Activated CD8-positive, alpha-beta T cell treated with anti-CD3 and anti-CD28 coated beads for 36 hours (primary cell): ENCODE data around the gene RARS1. TPM values are rescaled to one million over a fixed set of nuclear protein-coding genes. Genes with fewer than 3 reads are reported as not detected.

Source experiments
- ATAC-seq: fragments of 200-7000 bp; cut with Tn5 transposase; one replicate; pipeline ENCODE4 v1.10.0; 2021; ENCODE audit warnings: mild to moderate bottlenecking, moderate library complexity
- CTCF ChIA-PET: fragments of 350-600 bp; sonication (Branson Sonifier 250); formaldehyde crosslinking; loops from one replicate; lab custom pipeline; 2021; ENCODE audit warnings: antibody characterized with exemption; lab: Charles Lee
- POLR2A ChIA-PET: fragments of 350-600 bp; sonication (Branson Sonifier 250); formaldehyde crosslinking; loops from one replicate; lab custom pipeline; 2021; ENCODE audit warnings: antibody characterized with exemption; lab: Charles Lee
- DNase-seq: peaks from one replicate; pipeline ENCODE4 v3.0.0-alpha.2; 2020
- H3K27ac Mint-ChIP-seq: one replicate; pipeline ENCODE4 v1.8.0; 2021; ENCODE audit warnings: mild to moderate bottlenecking, mixed read lengths
- H3K27me3 Mint-ChIP-seq: one replicate; pipeline ENCODE4 v1.8.0; 2021; ENCODE audit warnings: mixed read lengths
- H3K36me3 Mint-ChIP-seq: one replicate; pipeline ENCODE4 v1.8.0; 2021; ENCODE audit warnings: low read depth, mixed read lengths
- H3K4me1 Mint-ChIP-seq: one replicate; pipeline ENCODE4 v1.8.0; 2021; ENCODE audit warnings: low read depth, mixed read lengths
- H3K4me3 Mint-ChIP-seq: one replicate; pipeline ENCODE4 v1.8.0; 2021; ENCODE audit warnings: mild to moderate bottlenecking, moderate library complexity, mixed read lengths
- H3K9me3 Mint-ChIP-seq: one replicate; pipeline ENCODE4 v1.8.0; 2021; ENCODE audit warnings: mixed read lengths
- CTCF ChIP-seq: fragments of 200-600 bp; IDR thresholded peaks from one replicate; pipeline ENCODE4 v1.8.0; 2022; ENCODE audit warnings: antibody characterized with exemption, mild to moderate bottlenecking
- intact Hi-C: fragments of 100-400 bp; cut with micrococcal nuclease; formaldehyde crosslinking; loops from one replicate; pipeline ENCODE4 v1.10.0; 2022
- total RNA-seq, 2 experiments: library from RNA; stranded (reverse); gene quantifications; one replicate each; pipeline ENCODE4 v1.2.3, GENCODE V29; 2021

The RARS1 gene
- 100 to 1,000 TPM; 110 to 113 TPM for total RNA-seq

- Mint-ChIP-seq H3K4me1 (peaks cover 34% of the 10 kb centered on the region), H3K27ac (peak within 1 kb of the TSS; percentile 98), H3K27me3 (no peaks in the 10 kb centered on the region), H3K36me3 (peaks cover 30% of the 10 kb centered on the region), H3K4me3 (peak within 1 kb of the TSS; percentile 99), H3K9me3 (no peaks in the 10 kb centered on the region)
- ATAC-seq (peak; percentile 97), DNase-seq (peak; percentile 93)
- CTCF ChIA-PET = interaction anchor here (0.8 to 1.4 kb wide), 5 partner anchors 13 to 266 kb away, joined by 3 to 4 read pairs (median 4); partner anchors contain the start of gene PANK3
- POLR2A ChIA-PET = interaction anchor here (0.9 to 1.2 kb wide), 4 partner anchors 11 to 93 kb away, joined by 3 to 4 read pairs (median 4); partner anchors contain the start of gene PANK3
- intact Hi-C loops = loop anchor here (5.0 to 10.0 kb wide), 2 partner anchors 91 to 222 kb away; partner anchors contain the start of gene PANK3
- peak; percentile 98 for TF ChIP-seq CTCF
These were observed at the start of gene RARS1 for GRCh38 chr5:168486136-168486879. Gene RARS1, plus strand, starts transcription at chr5:168486471. Its CDS starts 28 bp downstream, at chr5:168486499.

GRCh38 chr5:168438349-168438748 is 47.9 kb upstream of the RARS1 start:
- ChIA-PET CTCF (no interaction called here), POLR2A (no interaction called here)
- Mint-ChIP-seq H3K27me3 (peaks cover 15% of the 10 kb centered on the region), H3K4me3 (no peak overlapping the region), H3K36me3 (no peaks in the 10 kb centered on the region), H3K27ac (no peak overlapping the region), H3K9me3 (no peaks in the 10 kb centered on the region), H3K4me1 (no peaks in the 10 kb centered on the region)
- no peak for TF ChIP-seq CTCF
- intact Hi-C loops = no loop called here
- no peak for ATAC-seq
- DNase-seq = no peak

GRCh38 chr5:168443533-168443932 is 42.7 kb upstream of the RARS1 start:
- ChIA-PET POLR2A (no interaction called here), CTCF (no interaction called here)
- H3K4me3 Mint-ChIP-seq = no peak overlapping the region
- H3K27ac Mint-ChIP-seq = no peak overlapping the region
- H3K9me3 Mint-ChIP-seq = no peaks in the 10 kb centered on the region
- no peak for DNase-seq
- TF ChIP-seq CTCF = no peak
- peaks cover 4% of the 10 kb centered on the region for H3K27me3 Mint-ChIP-seq
- H3K36me3 Mint-ChIP-seq = no peaks in the 10 kb centered on the region
- no peak for ATAC-seq
- H3K4me1 Mint-ChIP-seq = no peaks in the 10 kb centered on the region
- intact Hi-C loops = no loop called here

GRCh38 chr5:168443950-168444700 is 42.1 kb upstream of the RARS1 start:
- DNase-seq (no peak), ATAC-seq (no peak)
- no peaks in the 10 kb centered on the region for H3K36me3 Mint-ChIP-seq
- no peak overlapping the region for H3K4me3 Mint-ChIP-seq
- H3K4me1 Mint-ChIP-seq = no peaks in the 10 kb centered on the region
- TF ChIP-seq CTCF = no peak
- H3K27me3 Mint-ChIP-seq = peaks cover 2% of the 10 kb centered on the region
- H3K27ac Mint-ChIP-seq = no peak overlapping the region
- POLR2A ChIA-PET = interaction anchor here (1.5 kb wide), 1 partner anchor 13 kb away, joined by 3 read pairs; no protein-coding TSS in a partner anchor
- CTCF ChIA-PET = no interaction called here
- intact Hi-C loops = no loop called here
- H3K9me3 Mint-ChIP-seq = no peaks in the 10 kb centered on the region
